ENCODE measurements around the gene PCDH9.

PCDH9 gene

GRCh38 chr13:66559093-66559492 is 671.0 kb downstream of the PCDH9 start:
- H3K4me1 ChIP-seq (ENCODE audit: control insufficient read depth, insufficient read depth, low read length), result no peaks in the 10 kb centered on the region
- no peak overlapping the region for H3K27ac ChIP-seq (ENCODE audit: low read length)
- H3K9me3 ChIP-seq (ENCODE audit: control insufficient read depth, insufficient read depth, low read length), result no peaks in the 10 kb centered on the region
- no peak overlapping the region for H3K4me3 ChIP-seq (ENCODE audit: low read length)
- no peaks in the 10 kb centered on the region for H3K27me3 ChIP-seq (ENCODE audit: control insufficient read depth, insufficient read depth, low read length)
- no peak for DNase-seq (ENCODE audit: low read depth, low spot score)
- H3K36me3 ChIP-seq (ENCODE audit: control insufficient read depth, insufficient read depth, low read length), result no peaks in the 10 kb centered on the region

- Histone ChIP-seq H3K27ac (ENCODE audit: low read length) (no peak overlapping the region), H3K4me1 (ENCODE audit: control insufficient read depth, insufficient read depth, low read length) (no peaks in the 10 kb centered on the region), H3K9me3 (ENCODE audit: control insufficient read depth, insufficient read depth, low read length) (no peaks in the 10 kb centered on the region), H3K27me3 (ENCODE audit: control insufficient read depth, insufficient read depth, low read length) (no peaks in the 10 kb centered on the region), H3K4me3 (ENCODE audit: low read length) (no peak overlapping the region), H3K36me3 (ENCODE audit: control insufficient read depth, insufficient read depth, low read length) (no peaks in the 10 kb centered on the region)
- no peak for DNase-seq (ENCODE audit: low read depth, low spot score)
- WGBS (ENCODE audit: insufficient coverage, insufficient read length), result no CpG with 5 or more reads among the region's 2 CpGs
Measured at GRCh38 chr13:66558506-66558905, 671.6 kb downstream of the PCDH9 start.

- H3K4me3 ChIP-seq (ENCODE audit: low read length), result no peak overlapping the region
- H3K27me3 ChIP-seq (ENCODE audit: control insufficient read depth, insufficient read depth, low read length), result no peaks in the 10 kb centered on the region
- H3K4me1 ChIP-seq (ENCODE audit: control insufficient read depth, insufficient read depth, low read length), result no peaks in the 10 kb centered on the region
- no peak for DNase-seq (ENCODE audit: low read depth, low spot score)
- no peak overlapping the region for H3K27ac ChIP-seq (ENCODE audit: low read length)
- WGBS (ENCODE audit: insufficient coverage, insufficient read length), result no CpG with 5 or more reads among the region's 3 CpGs
- H3K9me3 ChIP-seq (ENCODE audit: control insufficient read depth, insufficient read depth, low read length), result no peaks in the 10 kb centered on the region
- no peaks in the 10 kb centered on the region for H3K36me3 ChIP-seq (ENCODE audit: control insufficient read depth, insufficient read depth, low read length)
Measured at GRCh38 chr13:66557357-66557756, 672.8 kb downstream of the PCDH9 start.

DNA sequence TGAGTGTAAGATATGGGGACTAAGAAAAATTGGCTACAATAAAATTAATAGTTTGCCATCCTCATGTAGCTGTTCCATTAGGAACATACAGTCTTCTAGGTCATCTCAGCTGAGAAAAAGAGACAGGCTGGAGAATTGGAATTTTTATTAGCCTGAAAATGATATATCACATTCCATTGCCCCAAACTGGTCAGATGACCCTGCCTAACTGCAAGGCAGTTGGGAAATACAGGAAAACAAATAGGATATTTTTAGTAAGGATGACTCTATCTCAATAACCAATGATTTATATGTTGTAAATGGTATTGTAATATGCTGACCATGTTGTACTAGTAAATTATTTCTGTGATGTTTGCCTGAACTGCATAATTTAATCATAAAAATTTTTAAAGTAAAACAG is 673.8 kb downstream of the PCDH9 start:
- no peaks in the 10 kb centered on the region for H3K36me3 ChIP-seq (ENCODE audit: control insufficient read depth, insufficient read depth, low read length)

GRCh38 chr13:66553391-66553790 is 676.7 kb downstream of the PCDH9 start:
- no CpG with 5 or more reads among the region's 2 CpGs for WGBS (ENCODE audit: insufficient coverage, insufficient read length)
- no peaks in the 10 kb centered on the region for H3K27me3 ChIP-seq (ENCODE audit: control insufficient read depth, insufficient read depth, low read length)

More for the DNA sequence above, 673.8 kb downstream of the PCDH9 start:
- DNase-seq (ENCODE audit: low read depth, low spot score), result no peak
- H3K4me1 ChIP-seq (ENCODE audit: control insufficient read depth, insufficient read depth, low read length), result no peaks in the 10 kb centered on the region
- no peak overlapping the region for H3K27ac ChIP-seq (ENCODE audit: low read length)
- H3K4me3 ChIP-seq (ENCODE audit: low read length), result no peak overlapping the region
- H3K9me3 ChIP-seq (ENCODE audit: control insufficient read depth, insufficient read depth, low read length), result no peaks in the 10 kb centered on the region
- H3K27me3 ChIP-seq (ENCODE audit: control insufficient read depth, insufficient read depth, low read length), result no peaks in the 10 kb centered on the region

DNA sequence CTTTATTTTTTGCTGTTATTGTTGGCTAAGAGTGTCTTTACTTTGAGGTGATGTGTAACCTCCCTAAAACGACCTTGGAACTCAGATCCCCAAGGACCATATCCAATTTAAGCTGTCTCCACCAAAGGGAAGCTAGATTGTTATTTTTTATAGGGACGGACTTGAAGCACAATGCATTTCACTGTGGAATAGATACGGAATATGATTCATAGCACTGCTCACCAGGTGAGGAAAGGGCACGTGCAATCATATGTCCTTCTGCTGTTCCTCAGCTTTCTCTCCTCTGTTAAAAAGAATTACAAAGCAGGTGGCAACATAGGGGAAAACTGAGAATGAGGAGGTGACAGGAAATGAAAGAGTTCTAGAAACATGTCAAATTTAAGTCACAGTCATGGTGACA is 679.0 kb downstream of the PCDH9 start:
- Histone ChIP-seq H3K27me3 (ENCODE audit: control insufficient read depth, insufficient read depth, low read length) (no peaks in the 10 kb centered on the region), H3K4me1 (ENCODE audit: control insufficient read depth, insufficient read depth, low read length) (no peaks in the 10 kb centered on the region), H3K4me3 (ENCODE audit: low read length) (no peak overlapping the region), H3K36me3 (ENCODE audit: control insufficient read depth, insufficient read depth, low read length) (no peaks in the 10 kb centered on the region), H3K27ac (ENCODE audit: low read length) (no peak overlapping the region), H3K9me3 (ENCODE audit: control insufficient read depth, insufficient read depth, low read length) (no peaks in the 10 kb centered on the region)
- DNase-seq (ENCODE audit: low read depth, low spot score), result no peak
- WGBS (ENCODE audit: insufficient coverage, insufficient read length), result no CpG with 5 or more reads among the region's 4 CpGs

More at GRCh38 chr13:66553391-66553790, 676.7 kb downstream of the PCDH9 start:
- H3K4me3 ChIP-seq (ENCODE audit: low read length), result no peak overlapping the region
- no peaks in the 10 kb centered on the region for H3K4me1 ChIP-seq (ENCODE audit: control insufficient read depth, insufficient read depth, low read length)
- H3K27ac ChIP-seq (ENCODE audit: low read length), result no peak overlapping the region
- DNase-seq (ENCODE audit: low read depth, low spot score), result no peak
- no peaks in the 10 kb centered on the region for H3K36me3 ChIP-seq (ENCODE audit: control insufficient read depth, insufficient read depth, low read length)
- H3K9me3 ChIP-seq (ENCODE audit: control insufficient read depth, insufficient read depth, low read length), result no peaks in the 10 kb centered on the region

DNA sequence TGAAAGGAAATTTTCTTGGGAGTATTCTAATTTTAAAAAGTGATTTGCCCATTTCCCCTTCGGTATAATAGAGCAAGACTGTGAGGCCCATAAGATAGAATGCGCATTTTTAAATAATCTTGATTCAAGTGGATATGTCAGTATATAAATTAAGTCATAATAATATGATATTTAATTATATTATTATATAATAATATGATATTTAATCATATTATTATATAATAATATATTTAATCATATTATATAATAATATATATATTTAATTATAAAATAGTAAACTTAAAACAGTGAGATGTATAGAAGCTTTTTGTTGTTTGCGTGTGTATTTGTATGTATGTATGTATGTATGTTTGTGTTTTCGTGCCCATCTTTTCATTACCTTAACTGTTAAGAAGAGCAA is 682.5 kb downstream of the PCDH9 start:
- 100% methylated on average over 1 of the region's 4 CpGs for WGBS (ENCODE audit: insufficient coverage, insufficient read length)
- Histone ChIP-seq H3K36me3 (ENCODE audit: control insufficient read depth, insufficient read depth, low read length) (no peaks in the 10 kb centered on the region), H3K4me3 (ENCODE audit: low read length) (no peak overlapping the region), H3K27ac (ENCODE audit: low read length) (no peak overlapping the region), H3K4me1 (ENCODE audit: control insufficient read depth, insufficient read depth, low read length) (no peaks in the 10 kb centered on the region), H3K27me3 (ENCODE audit: control insufficient read depth, insufficient read depth, low read length) (no peaks in the 10 kb centered on the region), H3K9me3 (ENCODE audit: control insufficient read depth, insufficient read depth, low read length) (no peaks in the 10 kb centered on the region)
- no peak for DNase-seq (ENCODE audit: low read depth, low spot score)

GRCh38 chr13:66546534-66547379 is 683.4 kb downstream of the PCDH9 start:
- Histone ChIP-seq H3K36me3 (ENCODE audit: control insufficient read depth, insufficient read depth, low read length) (no peaks in the 10 kb centered on the region), H3K27me3 (ENCODE audit: control insufficient read depth, insufficient read depth, low read length) (no peaks in the 10 kb centered on the region), H3K4me1 (ENCODE audit: control insufficient read depth, insufficient read depth, low read length) (no peaks in the 10 kb centered on the region), H3K9me3 (ENCODE audit: control insufficient read depth, insufficient read depth, low read length) (no peaks in the 10 kb centered on the region), H3K4me3 (ENCODE audit: low read length) (no peak overlapping the region), H3K27ac (ENCODE audit: low read length) (no peak overlapping the region)
- no peak for DNase-seq (ENCODE audit: low read depth, low spot score)
- no CpG with 5 or more reads among the region's 2 CpGs for WGBS (ENCODE audit: insufficient coverage, insufficient read length)

DNA sequence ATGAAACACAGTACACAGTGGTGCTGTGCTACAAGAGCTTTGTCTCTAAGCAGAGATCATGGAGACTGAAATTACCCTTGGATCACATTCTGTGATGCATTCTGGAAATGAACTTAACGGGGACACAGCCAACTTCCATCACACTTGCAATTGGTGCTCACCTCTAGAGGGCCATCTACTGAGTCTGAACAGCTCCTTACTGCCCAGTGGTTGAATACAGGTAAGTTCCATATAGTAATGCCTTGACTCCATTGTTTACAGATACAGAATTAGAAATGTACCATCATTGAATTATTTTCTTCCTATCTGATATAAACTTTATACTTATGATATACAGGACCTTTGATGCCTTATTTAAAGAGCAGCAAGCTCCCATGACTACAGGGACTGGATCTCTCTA is 686.4 kb downstream of the PCDH9 start:
- H3K27me3 ChIP-seq (ENCODE audit: control insufficient read depth, insufficient read depth, low read length), result no peaks in the 10 kb centered on the region
- H3K27ac ChIP-seq (ENCODE audit: low read length), result no peak overlapping the region
- H3K4me3 ChIP-seq (ENCODE audit: low read length), result no peak overlapping the region
- H3K4me1 ChIP-seq (ENCODE audit: control insufficient read depth, insufficient read depth, low read length), result no peaks in the 10 kb centered on the region
- no peaks in the 10 kb centered on the region for H3K36me3 ChIP-seq (ENCODE audit: control insufficient read depth, insufficient read depth, low read length)
- H3K9me3 ChIP-seq (ENCODE audit: control insufficient read depth, insufficient read depth, low read length), result no peaks in the 10 kb centered on the region
- WGBS (ENCODE audit: insufficient coverage, insufficient read length), result no CpG with 5 or more reads among the region's 1 CpG
- no peak for DNase-seq (ENCODE audit: low read depth, low spot score)

GRCh38 chr13:66537417-66537816 is 692.7 kb downstream of the PCDH9 start:
- no CpG with 5 or more reads among the region's 1 CpG for WGBS (ENCODE audit: insufficient coverage, insufficient read length)
- Histone ChIP-seq H3K27ac (ENCODE audit: low read length) (no peak overlapping the region), H3K9me3 (ENCODE audit: control insufficient read depth, insufficient read depth, low read length) (no peaks in the 10 kb centered on the region), H3K4me3 (ENCODE audit: low read length) (no peak overlapping the region), H3K4me1 (ENCODE audit: control insufficient read depth, insufficient read depth, low read length) (no peaks in the 10 kb centered on the region), H3K27me3 (ENCODE audit: control insufficient read depth, insufficient read depth, low read length) (no peaks in the 10 kb centered on the region), H3K36me3 (ENCODE audit: control insufficient read depth, insufficient read depth, low read length) (no peaks in the 10 kb centered on the region)
- no peak for DNase-seq (ENCODE audit: low read depth, low spot score)

DNA sequence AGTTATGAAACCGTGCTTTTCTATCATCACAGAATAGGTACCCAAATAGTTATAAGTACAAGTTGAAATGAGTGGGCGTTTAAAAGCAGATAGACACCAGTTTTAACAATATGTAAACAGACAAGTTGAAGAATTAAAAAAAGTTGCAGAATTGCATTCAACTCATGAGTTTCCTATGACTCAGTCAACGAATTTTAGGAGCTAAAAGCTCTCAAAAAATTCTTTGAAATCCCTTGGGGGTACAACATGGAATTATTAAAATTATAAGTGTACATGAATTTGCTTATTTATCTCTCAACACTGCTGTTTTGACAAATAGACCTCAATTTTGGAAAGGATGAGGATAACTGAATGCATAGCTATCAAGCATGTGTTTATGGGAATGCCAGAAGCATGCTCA is 693.4 kb downstream of the PCDH9 start:
- H3K4me3 ChIP-seq (ENCODE audit: low read length), result no peak overlapping the region
- H3K27me3 ChIP-seq (ENCODE audit: control insufficient read depth, insufficient read depth, low read length), result no peaks in the 10 kb centered on the region
- H3K36me3 ChIP-seq (ENCODE audit: control insufficient read depth, insufficient read depth, low read length), result no peaks in the 10 kb centered on the region
- WGBS (ENCODE audit: insufficient coverage, insufficient read length), result no CpG with 5 or more reads among the region's 3 CpGs
- DNase-seq (ENCODE audit: low read depth, low spot score), result no peak
- no peak overlapping the region for H3K27ac ChIP-seq (ENCODE audit: low read length)
- no peaks in the 10 kb centered on the region for H3K9me3 ChIP-seq (ENCODE audit: control insufficient read depth, insufficient read depth, low read length)
- H3K4me1 ChIP-seq (ENCODE audit: control insufficient read depth, insufficient read depth, low read length), result no peaks in the 10 kb centered on the region

All from iPS DF 6.9 (cell line).